GM21723 (cell line): ENCODE data around the gene BRIP1.
"Not testable (repeated sequence)": the region's sequence is repeated elsewhere in the genome, so short reads cannot be mapped to it uniquely, and the experiment has no call there.

Experiments used
- ATAC-seq: cut with Tn5 transposase; IDR thresholded peaks from one replicate; pipeline ENCODE4 v1.9.1; 2021; ENCODE audit warnings: mild to moderate bottlenecking, moderate library complexity; ENCODE audit not compliant: unreplicated experiment

The BRIP1 gene

DNA sequence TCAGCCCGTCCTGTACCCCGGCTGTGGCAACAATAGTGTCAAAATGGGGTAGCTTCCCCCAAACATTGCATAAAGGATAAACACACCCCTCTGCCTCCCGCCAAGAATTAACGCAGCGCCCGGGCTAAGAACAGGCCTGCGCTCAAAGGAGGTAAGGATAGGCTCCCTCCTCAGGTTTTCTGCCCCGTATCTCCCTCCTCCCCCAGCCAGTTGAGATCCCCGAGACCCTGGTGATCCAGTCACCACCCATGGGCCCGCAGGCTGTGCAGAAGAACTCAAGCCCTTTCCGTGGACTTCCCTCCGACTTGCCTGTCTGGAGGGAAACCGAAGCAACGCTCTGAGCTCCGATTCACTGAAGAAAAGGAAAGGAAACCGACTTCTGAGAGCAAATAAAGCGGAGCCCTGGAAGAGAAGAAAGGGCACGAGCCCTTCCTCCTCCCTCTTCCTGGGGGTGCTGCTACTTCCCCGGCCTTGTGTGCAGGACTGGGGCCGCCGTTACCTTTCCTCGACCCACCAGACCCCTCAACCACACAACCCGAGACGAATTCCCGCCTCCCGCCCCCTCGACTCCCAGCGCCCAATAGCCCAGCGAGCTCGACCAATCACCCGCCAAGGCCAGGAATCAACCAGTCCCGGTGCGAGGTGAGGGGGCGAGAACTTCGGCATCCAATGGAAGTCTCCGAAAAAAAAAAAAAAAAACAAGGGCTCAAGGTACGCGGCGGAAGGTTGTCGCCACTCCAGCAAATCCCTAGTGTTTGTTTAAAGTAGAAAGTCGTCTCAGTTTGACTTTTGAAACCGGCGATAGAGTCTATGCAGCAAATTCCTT, at the start of gene BRIP1:
BRIP1 (minus strand) TSS at position 554 of the 826 bp plus-strand sequence. CDS start 1,989 bp downstream, outside the sequence.
- ATAC-seq: peak; percentile 88

DNA sequence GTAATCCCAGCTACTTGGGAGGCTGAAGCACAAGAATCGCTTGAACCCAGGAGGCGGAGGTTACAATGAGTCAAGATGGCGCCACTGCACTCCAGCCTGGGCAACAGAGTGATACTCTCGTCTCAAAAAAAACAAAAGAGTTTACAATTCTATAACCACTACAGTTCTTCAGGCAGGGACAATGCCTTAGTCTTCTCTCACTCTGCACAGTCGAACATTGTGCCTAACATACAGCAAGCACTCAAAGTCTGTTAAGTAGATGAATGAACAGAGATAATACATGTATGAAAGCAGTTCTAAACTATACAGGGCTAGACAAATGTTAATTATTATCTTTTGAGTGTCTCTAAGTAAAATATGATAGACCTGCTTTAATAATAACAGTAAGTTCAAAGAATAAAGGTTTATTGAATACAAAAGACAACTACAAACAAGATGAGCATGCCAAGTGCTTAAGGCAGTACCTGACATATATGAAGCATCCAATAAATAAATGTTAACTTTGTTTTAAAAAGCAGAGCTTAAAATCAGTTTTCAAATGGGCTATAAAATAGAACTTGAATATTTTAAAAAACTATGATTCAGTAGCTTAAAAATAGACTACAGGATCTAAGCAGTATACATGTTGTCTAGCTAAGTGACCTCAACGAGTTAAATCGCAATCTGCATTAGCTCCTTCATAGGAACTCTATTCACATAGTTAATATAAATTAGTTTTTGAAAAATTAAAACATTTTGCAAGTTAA, 45.1 kb upstream of the BRIP1 start:
- no peak for ATAC-seq

DNA sequence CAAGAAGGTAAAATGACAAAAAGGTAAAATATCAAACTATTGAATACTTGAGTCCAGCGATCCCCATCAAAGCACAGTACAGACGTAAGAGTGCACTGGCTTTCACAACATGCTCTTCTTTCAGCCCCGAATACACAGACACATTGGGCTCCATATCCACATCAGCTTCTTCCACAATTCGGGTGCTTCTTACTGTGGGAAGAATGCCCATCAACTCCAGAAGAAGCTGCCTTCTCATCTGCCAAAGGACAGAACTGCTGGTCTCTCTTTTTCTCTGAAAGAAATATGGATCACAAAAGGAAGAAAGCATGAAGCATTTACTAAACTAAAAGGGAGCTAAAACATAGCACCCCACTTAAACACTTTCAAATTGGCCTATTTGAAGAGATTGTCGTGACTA, 44.0 kb upstream of the BRIP1 start:
- ATAC-seq: no peak

- peak; percentile 69 for ATAC-seq
Measured at GRCh38 chr17:61904094-61904710, 40.9 kb upstream of the BRIP1 start.

DNA sequence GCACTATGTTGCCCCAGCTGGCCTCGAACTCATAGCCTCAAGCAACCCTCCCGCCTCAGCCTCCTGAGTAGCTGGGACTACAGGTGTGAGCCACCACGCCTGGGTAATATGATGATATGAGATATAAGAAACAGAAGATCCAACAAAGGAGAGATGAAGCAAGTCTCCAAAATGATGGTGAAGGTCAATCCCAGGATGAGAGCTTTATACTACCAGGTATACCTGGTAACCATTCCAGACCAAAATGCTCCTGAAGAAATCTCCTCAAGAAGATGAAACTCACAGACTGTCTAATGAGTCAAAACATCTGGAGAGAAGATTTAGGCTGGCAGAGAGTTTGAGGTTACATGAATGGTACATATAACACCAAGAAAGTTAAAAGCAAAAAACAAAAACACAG, 39.9 kb upstream of the BRIP1 start:
- no peak for ATAC-seq

GRCh38 chr17:61897548-61898180, 34.3 kb upstream of the BRIP1 start:
- no peak for ATAC-seq

GRCh38 chr17:61895391-61895790, 32.1 kb upstream of the BRIP1 start:
- no peak for ATAC-seq

- ATAC-seq: not testable (repeated sequence)
Measured at GRCh38 chr17:61894310-61894709, 31.0 kb upstream of the BRIP1 start.

DNA sequence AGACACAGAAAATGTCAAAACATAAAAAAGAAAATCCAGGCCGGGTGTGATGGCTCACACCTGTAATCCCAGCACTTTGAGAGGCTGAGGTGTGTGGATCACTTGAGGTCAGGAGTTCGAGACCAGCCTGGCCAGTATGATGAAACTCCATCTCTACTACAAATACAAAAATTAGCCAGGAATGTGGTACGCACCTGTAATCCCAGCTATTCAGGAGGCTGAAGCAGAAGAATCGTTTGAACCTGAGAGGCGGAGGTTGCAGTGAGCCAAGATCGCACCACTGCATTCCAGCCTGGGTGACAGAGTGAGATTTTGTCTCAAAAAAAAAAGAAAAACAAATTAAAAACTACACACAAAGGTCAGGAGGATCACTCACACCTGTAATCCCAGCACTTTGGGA, 24.4 kb upstream of the BRIP1 start:
- ATAC-seq: not testable (repeated sequence)

GRCh38 chr17:61885865-61886264, 22.5 kb upstream of the BRIP1 start:
- ATAC-seq: not testable (repeated sequence)

DNA sequence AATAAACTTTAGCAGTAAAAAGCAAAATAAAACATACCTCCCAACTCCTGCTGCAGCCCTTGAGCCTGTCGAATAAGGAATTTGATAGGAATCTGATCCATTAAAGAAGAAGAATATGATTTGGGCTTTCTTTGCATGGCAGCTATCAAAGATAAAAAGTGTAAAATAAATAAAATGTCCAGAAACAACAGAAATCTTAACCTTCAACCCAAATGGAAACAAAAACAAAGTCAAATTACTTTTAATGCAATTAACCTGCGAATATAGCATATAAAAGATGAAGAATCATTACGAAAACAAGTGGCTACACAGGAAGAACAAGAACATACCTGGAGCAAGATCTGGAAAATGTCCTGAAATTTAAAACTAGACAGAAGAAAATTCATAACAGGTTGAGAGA, 21.5 kb upstream of the BRIP1 start:
- ATAC-seq: no peak

- ATAC-seq: no peak
Measured at GRCh38 chr17:61880589-61881102, 17.3 kb upstream of the BRIP1 start.

DNA sequence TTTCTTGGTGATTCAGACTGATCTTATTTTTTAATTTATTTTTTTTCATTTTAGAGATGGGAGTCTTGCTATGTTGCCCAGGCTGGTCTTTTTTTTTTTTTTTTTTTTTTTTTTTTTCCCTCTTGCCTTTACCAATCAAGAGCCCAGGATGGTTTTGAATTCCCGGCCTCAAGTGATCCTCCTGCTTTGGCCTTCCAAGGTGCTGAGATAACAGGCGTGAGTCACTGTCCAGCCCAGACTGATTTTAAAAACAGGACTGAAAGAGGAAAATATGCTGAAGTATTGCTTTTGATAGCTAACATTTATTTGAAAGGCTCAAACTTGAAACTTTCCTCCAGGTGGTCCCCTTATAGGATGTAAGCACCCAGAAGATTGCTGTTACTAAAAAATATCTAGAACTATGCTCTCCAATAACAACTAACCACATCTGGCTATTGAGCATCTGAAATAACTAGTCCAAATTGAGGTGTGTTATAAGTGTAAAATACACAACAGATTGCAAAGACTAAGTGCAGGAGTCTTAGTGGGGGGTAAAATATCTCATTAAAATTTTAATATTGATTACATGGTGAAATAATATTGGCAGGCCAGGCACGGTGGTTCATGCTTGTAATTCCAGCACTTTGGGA, 15.8 kb upstream of the BRIP1 start:
- no peak for ATAC-seq

DNA sequence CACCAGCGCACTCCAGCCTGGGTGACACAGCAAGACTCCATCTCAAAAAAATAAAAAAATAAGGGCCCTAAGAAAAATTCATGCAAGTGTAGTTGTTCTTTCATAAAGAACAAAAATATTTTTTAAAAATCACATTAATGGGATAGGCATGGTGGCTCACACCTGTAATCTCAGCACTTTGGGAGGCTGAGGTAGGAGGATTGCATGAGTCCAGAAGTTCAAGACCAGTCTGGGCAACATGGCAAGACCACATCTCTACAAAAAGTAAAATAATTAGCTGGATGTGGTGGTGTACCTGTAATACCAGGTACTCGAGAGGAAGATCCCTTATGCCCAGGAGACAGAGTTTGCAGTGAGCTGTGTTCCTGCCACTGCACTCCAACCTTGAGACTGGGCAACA, 15.2 kb upstream of the BRIP1 start:
- ATAC-seq: no peak

DNA sequence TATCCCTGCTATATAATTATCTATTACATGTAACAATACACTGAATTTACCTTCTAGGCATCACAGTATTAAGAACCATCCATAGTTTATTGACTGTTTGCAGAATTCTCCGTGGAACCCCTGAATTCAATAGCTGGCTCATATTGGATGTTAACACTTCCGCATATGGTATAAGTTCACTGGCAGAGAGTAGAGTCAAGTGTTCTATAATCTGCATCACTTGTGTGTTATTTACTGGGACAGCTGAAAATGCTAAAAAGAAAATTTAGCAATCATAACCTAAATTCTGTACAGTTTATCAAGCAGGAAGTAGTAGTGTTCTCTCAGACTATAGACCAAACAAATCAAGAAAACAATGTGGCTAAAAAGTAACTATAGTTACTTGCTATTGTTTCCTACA, 14.5 kb upstream of the BRIP1 start:
- no peak for ATAC-seq

- no peak for ATAC-seq
Measured at GRCh38 chr17:61875804-61876203, 12.5 kb upstream of the BRIP1 start.

- ATAC-seq: no peak
Measured at GRCh38 chr17:61875285-61875684, 12.0 kb upstream of the BRIP1 start.

DNA sequence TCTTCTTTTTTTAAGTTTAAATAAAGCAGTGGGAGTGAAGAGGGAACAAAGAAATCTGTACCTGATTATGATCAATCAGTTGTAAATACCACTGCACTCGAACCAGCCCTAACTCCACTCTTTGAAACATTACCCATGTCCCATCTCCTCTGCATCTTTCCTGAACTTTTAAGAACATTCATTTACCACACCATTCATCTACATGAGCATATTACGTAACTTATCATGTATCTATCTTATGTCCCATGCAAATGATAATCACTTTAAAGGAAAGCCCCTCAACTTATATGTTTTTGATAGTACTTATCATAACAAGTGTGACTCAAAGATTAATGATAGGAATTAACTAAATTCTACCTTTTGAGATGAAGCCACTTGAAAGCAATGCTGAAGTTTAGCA, 10.7 kb upstream of the BRIP1 start:
- no peak for ATAC-seq

- ATAC-seq: no peak
Measured at GRCh38 chr17:61872099-61872498, 8.8 kb upstream of the BRIP1 start.

DNA sequence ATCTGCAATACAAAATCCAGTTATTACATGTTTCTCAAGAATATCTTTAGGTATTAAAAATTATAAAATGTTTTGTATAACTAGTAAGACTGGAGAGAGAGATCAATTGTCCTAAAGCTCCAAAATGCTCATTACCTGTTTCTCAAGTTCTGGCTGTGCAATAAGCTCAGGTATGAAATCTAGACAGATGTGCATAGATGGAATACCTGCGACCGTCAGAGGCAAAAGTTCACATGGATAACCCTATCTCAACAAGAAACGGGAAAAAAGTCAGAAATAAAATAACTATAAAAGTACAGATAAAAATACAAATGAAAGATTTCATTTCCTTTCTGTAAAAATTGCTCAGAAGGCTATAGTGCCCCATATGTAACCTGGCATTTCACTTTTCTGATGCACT, 5.8 kb upstream of the BRIP1 start:
- no peak for ATAC-seq

GRCh38 chr17:61868074-61868473, 4.7 kb upstream of the BRIP1 start:
- no peak for ATAC-seq
